NAMALWA (cell line): ENCODE measurements around the gene PLXNA4.

Experiments
- DNase-seq: peaks from one replicate; pipeline ENCODE4 v3.0.0-alpha.2; 2015; ENCODE audit warnings: low spot score

Gene PLXNA4

DNA sequence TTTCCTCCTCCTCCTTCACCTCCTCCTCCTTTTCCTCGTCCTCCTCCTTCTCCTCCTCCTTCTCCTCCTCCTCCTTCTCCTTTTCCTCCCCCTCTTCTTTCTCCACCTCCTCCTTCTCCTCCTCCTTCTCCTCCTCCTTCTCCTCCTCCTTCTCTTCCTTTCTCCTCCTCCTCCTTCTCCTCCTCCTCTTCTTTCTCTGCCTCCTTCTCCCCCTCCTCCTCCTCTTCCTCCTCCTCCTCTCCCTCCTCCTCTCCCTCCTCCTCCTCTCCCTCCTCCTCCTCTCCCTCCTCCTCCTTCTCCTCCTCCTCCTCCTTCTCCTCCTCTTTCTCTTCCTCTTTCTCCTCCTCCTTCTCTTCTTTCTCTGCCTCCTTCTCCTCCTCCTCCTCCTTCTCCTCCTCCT lies 13.6 kb downstream of the PLXNA4 start:
- DNase-seq = no peak

DNA sequence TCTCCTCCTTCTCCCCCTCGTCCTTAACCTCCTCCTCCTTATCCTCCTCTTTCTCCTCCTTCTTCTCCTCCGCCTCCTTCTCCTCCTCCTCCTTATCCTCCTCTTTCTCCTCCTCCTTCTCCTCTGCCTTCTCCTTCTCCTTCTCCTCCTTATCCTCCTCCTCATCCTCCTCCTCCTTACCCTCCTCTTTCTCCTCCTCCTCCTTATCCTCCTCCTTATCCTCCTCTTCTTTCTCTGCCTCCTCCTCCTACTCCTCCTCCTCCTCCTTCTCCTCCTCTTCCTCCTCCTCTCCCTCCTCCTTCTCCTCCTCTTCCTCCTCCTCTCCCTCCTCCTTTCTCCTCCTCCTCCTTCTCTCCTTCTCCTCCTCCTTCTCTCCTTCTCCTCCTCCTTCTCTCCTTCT lies 14.5 kb downstream of the PLXNA4 start:
- DNase-seq = no peak

- peak; percentile 52 for DNase-seq
Observed at GRCh38 chr7:132560825-132561529, 15.3 kb downstream of the PLXNA4 start.

- DNase-seq = no peak
Observed at GRCh38 chr7:132560105-132560504, 16.2 kb downstream of the PLXNA4 start.

DNA sequence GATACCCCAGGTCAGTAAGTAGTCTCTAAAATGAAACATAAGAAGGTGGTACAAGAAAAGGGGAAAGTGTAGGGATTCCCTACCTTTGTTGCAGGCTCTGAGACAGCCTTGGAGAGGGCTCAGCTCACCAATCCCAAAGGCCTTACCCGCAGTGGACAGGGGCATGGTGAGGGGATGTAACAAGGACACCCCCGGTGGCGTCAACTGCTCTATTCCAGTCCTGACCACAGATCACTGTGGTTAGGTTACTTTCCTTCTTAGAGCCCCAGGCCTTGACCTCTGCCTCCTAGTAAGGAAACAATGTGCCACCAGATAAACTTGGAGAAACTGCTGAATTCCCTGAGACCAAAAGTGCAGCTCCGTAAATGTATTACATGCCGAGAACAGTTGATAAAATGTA lies 17.5 kb downstream of the PLXNA4 start:
- no peak for DNase-seq

GRCh38 chr7:132557489-132558044 lies 18.7 kb downstream of the PLXNA4 start:
- no peak for DNase-seq

GRCh38 chr7:132554446-132554845 lies 21.8 kb downstream of the PLXNA4 start:
- no peak for DNase-seq

DNA sequence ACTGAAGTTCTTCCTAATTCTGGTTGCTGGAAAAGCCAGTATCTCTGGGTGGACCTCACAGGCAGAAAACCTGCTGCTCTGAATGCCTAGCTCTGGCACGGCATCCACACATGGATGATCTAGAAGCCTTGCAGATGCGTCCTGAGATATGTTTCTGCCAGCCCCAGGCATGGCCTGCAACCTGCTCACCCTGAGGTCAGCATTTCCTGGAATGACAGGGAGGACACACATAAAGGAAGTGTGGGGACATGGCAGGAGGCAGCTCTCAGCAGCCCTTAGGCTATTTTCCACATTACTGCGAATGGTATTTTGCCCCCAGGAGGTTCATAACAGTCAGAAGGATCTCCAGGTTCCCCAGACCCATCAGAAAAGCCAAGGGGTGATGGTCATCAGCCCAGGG lies 23.2 kb downstream of the PLXNA4 start:
- no peak for DNase-seq

- DNase-seq = no peak
Observed at GRCh38 chr7:132551886-132552285, 24.4 kb downstream of the PLXNA4 start.

DNA sequence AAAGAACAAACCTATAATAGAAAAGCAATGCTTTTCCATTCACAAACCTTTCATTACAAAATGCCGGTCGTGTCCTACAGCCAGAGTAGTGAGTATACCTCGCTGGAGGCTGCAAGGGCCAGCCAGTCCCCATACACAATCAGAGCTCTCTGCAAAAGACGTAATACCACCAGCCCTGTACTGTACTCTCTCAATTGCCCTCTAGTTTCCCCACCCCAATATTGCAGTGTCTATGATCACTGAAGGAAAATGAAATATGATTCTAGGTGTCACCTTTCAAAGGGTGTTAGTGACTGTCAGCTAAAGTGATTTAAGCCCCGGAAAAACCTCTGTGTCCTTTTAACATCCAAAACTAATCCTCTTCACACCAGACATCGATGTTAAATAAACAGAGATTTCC lies 24.8 kb downstream of the PLXNA4 start:
- DNase-seq = no peak

DNA sequence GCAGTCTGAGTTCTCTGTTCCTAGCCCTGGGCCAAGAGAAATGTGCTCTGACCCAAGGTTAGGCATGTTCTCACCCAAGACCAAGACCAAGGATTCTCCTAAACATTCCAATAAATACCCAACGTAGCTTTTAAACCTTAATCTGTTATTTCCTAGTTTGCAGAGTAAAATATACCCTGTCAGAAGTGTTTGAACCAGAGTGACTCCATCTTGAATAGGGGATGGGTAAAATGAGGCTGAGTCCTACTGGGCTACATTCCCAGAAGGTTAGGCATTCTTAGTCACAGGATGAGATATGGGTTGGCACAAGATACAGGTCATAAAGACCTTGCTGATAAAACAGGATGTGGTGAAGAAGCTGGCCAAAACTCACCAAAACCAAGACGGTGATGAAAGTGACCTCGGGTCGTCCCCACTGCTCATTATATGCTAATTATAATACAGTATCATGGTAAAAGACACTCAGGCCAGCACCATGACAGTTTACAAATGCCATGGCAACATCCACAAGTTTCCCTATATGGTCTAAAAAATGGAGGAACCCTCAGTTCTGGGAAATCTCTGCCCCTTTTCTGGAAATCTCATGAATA lies 27.7 kb downstream of the PLXNA4 start:
- DNase-seq = no peak

- DNase-seq = no peak
Observed at GRCh38 chr7:132547821-132548220, 28.4 kb downstream of the PLXNA4 start.

DNA sequence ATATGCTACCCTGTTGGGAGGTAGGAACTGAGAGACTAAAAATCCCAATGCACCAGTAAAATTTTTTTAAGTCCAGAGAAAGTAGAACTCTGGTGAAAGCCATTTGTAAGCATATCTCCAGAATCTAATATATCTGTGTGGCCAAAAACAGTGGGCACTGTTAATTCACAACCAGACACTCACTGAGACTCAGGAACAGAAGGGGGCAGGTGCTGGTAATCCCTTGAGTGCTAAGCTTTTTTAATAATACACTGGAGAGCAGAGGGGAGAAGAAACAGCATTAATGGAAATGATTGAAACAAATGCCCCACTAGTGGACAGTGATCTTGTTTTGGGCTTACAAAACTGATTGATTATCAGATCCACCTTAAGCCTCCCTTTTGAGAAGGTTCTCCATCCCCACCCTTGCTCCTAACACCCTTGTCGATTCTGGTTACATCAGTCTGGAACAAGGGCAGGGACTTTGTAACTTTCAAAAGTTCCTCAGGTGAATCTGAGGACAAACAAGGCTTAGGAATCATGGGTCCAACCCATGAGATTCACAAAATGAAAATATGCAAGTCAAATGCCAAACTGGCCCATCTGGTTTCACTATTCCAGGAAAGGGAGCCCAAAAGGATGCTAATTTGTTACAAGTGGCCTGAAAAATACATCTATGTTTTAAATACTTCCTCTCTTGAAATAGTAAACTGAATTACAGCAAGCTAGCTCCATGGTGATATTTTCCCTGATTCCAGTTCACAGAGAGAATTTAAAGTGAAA lies 29.7 kb downstream of the PLXNA4 start:
- DNase-seq = no peak

- DNase-seq = no peak
Observed at GRCh38 chr7:132545756-132546155, 30.5 kb downstream of the PLXNA4 start.

GRCh38 chr7:132544999-132545398 lies 31.3 kb downstream of the PLXNA4 start:
- DNase-seq = no peak

GRCh38 chr7:132544025-132544424 lies 32.2 kb downstream of the PLXNA4 start:
- DNase-seq = no peak

DNA sequence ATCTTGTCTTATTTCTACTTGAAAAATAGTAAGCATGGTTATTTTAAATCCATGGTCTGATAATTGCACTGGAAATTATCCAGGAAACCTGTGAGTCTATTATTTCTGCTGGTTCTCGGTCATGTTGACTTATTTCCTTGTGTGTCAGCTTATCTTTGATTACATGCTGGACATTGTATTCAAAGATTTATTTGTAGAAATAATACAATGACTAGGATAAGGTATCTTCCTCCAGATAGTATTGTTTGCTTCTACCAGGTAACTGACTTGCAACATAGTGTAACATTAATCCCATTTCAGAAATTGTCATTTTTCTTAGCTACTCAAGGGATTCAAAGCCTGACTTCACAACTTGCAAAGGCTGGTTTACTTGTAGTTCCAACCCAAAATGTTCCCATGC lies 33.4 kb downstream of the PLXNA4 start:
- DNase-seq = no peak

- no peak for DNase-seq
Observed at GRCh38 chr7:132541656-132542055, 34.6 kb downstream of the PLXNA4 start.

DNA sequence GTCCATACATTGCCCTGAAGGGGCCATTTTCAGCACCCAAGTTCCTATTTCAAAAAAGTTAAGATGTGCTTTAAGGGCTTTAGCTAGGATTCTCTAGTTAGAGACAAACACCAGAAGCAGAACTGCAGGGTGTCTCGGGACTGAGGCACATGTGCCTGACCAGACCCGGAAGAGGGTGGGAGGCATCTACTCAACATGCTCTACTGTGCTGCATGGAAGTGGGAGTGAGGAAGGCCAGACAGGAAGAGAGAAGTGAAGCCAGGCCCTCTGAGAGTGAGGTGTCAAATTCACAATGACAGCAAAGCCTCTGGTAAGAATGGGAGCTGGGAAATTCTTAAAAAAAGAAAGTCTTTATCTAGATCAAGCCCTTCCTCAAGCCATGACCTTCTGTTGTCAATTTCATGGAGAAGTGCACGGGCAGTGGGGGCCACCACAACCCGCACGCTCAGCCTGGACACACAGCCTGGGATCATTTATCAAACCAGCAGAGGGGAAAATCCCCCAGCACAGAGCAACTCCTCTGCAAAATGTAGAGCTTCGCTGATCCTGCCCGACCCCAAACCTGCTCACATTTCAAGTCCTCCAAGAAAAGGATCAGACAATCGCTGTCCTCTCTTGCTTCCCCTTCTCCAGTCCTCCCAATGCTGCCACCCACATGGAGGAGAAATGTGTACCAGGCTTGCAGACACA lies 38.7 kb downstream of the PLXNA4 start:
- no peak for DNase-seq

DNA sequence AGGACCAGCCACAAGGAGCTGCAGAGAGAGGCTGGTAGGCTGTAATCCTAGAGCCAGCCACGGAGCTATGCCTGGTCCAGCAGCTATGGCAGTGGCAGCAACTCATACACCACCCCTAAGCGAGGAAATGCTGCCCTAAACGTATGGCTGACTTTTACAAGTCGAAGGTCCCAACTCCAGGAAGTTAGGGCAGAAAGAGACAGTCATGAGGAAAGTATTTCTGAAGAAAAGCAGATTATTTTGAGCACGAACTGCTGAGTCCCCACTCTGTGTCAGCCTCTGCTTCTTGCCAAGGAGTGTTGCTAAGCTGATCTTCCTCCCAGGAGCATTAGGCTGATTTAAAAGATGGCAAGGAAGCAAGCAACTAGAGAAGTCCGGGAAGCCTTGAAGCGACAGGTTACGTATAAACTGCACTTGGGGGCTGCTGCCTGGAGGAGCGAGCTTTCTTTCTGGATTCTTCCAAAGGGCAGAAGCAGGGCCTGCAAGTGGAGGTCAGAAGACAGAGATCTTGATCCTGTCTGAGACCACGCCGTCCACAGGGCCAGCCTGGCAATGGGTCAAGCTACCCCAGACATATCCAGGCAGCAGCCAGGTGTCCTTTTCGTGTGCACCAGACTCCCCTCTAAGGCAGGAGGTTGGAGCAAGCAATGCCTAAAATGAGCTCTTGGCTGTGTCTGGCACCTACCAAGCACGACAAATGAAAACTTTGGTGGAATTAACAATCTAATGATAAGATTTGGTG lies 39.4 kb downstream of the PLXNA4 start:
- DNase-seq = no peak

DNA sequence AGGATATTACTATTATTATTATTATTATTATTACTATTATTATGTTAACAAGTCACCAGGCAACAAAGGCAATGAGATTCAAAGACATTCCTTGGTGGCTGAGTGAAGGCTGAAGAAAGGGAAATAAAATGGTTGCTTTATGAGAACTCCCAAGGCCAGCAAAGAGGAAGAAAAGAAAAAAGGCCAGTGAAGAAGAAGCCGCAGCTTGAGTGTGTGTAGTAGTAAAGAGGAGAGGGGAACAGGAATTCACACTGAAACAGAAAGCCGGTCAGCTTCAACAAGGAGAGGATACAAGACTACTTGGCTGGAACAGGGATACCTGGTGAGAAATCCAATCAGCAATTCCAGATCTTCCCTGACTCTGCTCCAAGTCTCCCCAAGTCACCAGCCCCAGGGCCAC lies 42.4 kb downstream of the PLXNA4 start:
- no peak for DNase-seq

GRCh38 chr7:132532281-132532680 lies 44.0 kb downstream of the PLXNA4 start:
- DNase-seq = no peak
